C4-2B (cell line): ENCODE results near the gene OR10S1.

Source experiments
- CTCF ChIP-seq: fragments of 450-650 bp; conservative IDR thresholded peaks from 2 replicates; pipeline ENCODE4 v1.5.1; 2017; ENCODE audit warnings: mild to moderate bottlenecking
- ZFX ChIP-seq: fragments of 450-650 bp; IDR thresholded peaks from 2 replicates; pipeline ENCODE4 v1.6.1; 2017

- TF ChIP-seq CTCF (no peak), ZFX (no peak)
Measured at GRCh38 chr11:123977731-123978347, at the start of gene OR10S1.
